H9 (cell line): ENCODE measurements around the gene ABR. TPM values are rescaled to one million over a fixed set of nuclear protein-coding genes. Genes with fewer than 3 reads are reported as not detected.
"Not testable (repeated sequence)": the region's sequence is repeated elsewhere in the genome, so short reads cannot be mapped to it uniquely, and the experiment has no call there.

Experiments used
- DNase-seq: peaks from one replicate; pipeline ENCODE4 v3.0.0-alpha.2; 2017
- H2AFZ ChIP-seq: one replicate; pipeline ENCODE4 v1.6.1; 2013; ENCODE audit warnings: mild to moderate bottlenecking, low read length, control low read depth, moderate library complexity
- H2AK5ac ChIP-seq: 2 replicates; pipeline ENCODE4 v1.6.1; 2013; ENCODE audit warnings: low read length, control low read depth, mixed read lengths; ENCODE audit not compliant: insufficient read length
- H2BK120ac ChIP-seq: one replicate; pipeline ENCODE4 v1.6.1; 2013; ENCODE audit warnings: low read depth, mild to moderate bottlenecking, low read length, control low read depth, inconsistent platforms; ENCODE audit not compliant: poor library complexity, severe bottlenecking
- H2BK12ac ChIP-seq: 2 replicates; pipeline ENCODE4 v1.6.1; 2013; ENCODE audit warnings: low read length, control low read depth, mixed read lengths, low read depth; ENCODE audit not compliant: insufficient read length
- H2BK15ac ChIP-seq: 2 replicates; pipeline ENCODE4 v1.6.1; 2013; ENCODE audit warnings: low read depth, low read length, control low read depth
- H2BK20ac ChIP-seq: one replicate; pipeline ENCODE4 v1.6.1; 2013; ENCODE audit warnings: low read depth, mild to moderate bottlenecking, low read length, control low read depth, inconsistent platforms; ENCODE audit not compliant: poor library complexity, severe bottlenecking
- H2BK5ac ChIP-seq: 2 replicates; pipeline ENCODE4 v1.6.1; 2013; ENCODE audit warnings: low read length, control low read depth, mixed read lengths; ENCODE audit not compliant: insufficient read length
- H3K14ac ChIP-seq: 2 replicates; pipeline ENCODE4 v1.6.1; 2013; ENCODE audit warnings: low read length, control low read depth; ENCODE audit not compliant: insufficient read depth
- H3K18ac ChIP-seq: 2 replicates; pipeline ENCODE4 v1.6.1; 2013; ENCODE audit warnings: low read depth, mild to moderate bottlenecking, mixed read lengths, low read length, control low read depth; ENCODE audit not compliant: insufficient read length
- H3K23ac ChIP-seq: 2 replicates; pipeline ENCODE4 v1.6.1; 2013; ENCODE audit warnings: low read length, control low read depth, mixed read lengths, low read depth; ENCODE audit not compliant: insufficient read length
- H3K23me2 ChIP-seq: 2 replicates; pipeline ENCODE4 v1.6.1; 2013; ENCODE audit warnings: low read depth, mild to moderate bottlenecking, mixed read lengths, low read length, control low read depth; ENCODE audit not compliant: insufficient read length, poor library complexity, severe bottlenecking
- H3K27ac ChIP-seq: 2 replicates; pipeline ENCODE4 v1.5.1; 2013; ENCODE audit warnings: low read length, control low read depth, mixed read lengths, low read depth; ENCODE audit not compliant: insufficient read length
- H3K27me3 ChIP-seq: 2 replicates; pipeline ENCODE4 v1.6.1; 2013; ENCODE audit warnings: low read length, control low read depth, inconsistent platforms; ENCODE audit not compliant: insufficient read depth
- H3K4ac ChIP-seq: 2 replicates; pipeline ENCODE4 v1.6.1; 2013; ENCODE audit warnings: low read depth, mild to moderate bottlenecking, control low read depth, inconsistent platforms, low read length, moderate library complexity
- H3K4me1 ChIP-seq: 2 replicates; pipeline ENCODE4 v1.6.1; 2013; ENCODE audit warnings: low read length, control low read depth, inconsistent platforms; ENCODE audit not compliant: insufficient read depth
- H3K4me2 ChIP-seq: 2 replicates; pipeline ENCODE4 v1.6.1; 2013; ENCODE audit warnings: low read length, control low read depth, mixed read lengths; ENCODE audit not compliant: insufficient read length, insufficient read depth
- H3K56ac ChIP-seq: 2 replicates; pipeline ENCODE4 v1.6.1; 2013; ENCODE audit warnings: low read depth, mild to moderate bottlenecking, mixed read lengths, low read length, control low read depth; ENCODE audit not compliant: insufficient read length
- H3K79me1 ChIP-seq: 2 replicates; pipeline ENCODE4 v1.6.1; 2013; ENCODE audit warnings: low read depth, mild to moderate bottlenecking, moderate library complexity, low read length, control low read depth, inconsistent platforms; ENCODE audit not compliant: insufficient read depth, poor library complexity, severe bottlenecking
- H3K79me2 ChIP-seq: 2 replicates; pipeline ENCODE4 v1.6.1; 2013; ENCODE audit warnings: low read length, control low read depth, inconsistent platforms; ENCODE audit not compliant: insufficient read depth
- H3K9ac ChIP-seq: 2 replicates; pipeline ENCODE4 v1.6.1; 2013; ENCODE audit warnings: low read length, control low read depth, mixed read lengths; ENCODE audit not compliant: insufficient read length; ENCODE audit errors: extremely low read depth
- H3K9me3 ChIP-seq: one replicate; pipeline ENCODE4 v1.6.1; 2013; ENCODE audit warnings: low read depth, low read length, inconsistent platforms; ENCODE audit not compliant: control insufficient read depth
- H3T11ph ChIP-seq: one replicate; pipeline ENCODE4 v1.6.1; 2013; ENCODE audit warnings: mild to moderate bottlenecking, low read length, control low read depth, inconsistent platforms
- H4K20me1 ChIP-seq: one replicate; pipeline ENCODE4 v1.6.1; 2013; ENCODE audit not compliant: control insufficient read depth, insufficient read length, insufficient read depth
- H4K5ac ChIP-seq: 2 replicates; pipeline ENCODE4 v1.6.1; 2013; ENCODE audit warnings: low read depth, mild to moderate bottlenecking, mixed read lengths, low read length, control low read depth; ENCODE audit not compliant: insufficient read length
- H4K8ac ChIP-seq: replicated peaks from 2 replicates; pipeline ENCODE4 v1.6.1; 2013; ENCODE audit warnings: low read length, control low read depth, mixed read lengths, low read depth; ENCODE audit not compliant: insufficient read length
- H4K91ac ChIP-seq: 2 replicates; pipeline ENCODE4 v1.6.1; 2013; ENCODE audit warnings: low read depth, mild to moderate bottlenecking, moderate library complexity, mixed read lengths, low read length, control low read depth; ENCODE audit not compliant: insufficient read length
- H3K27ac Mint-ChIP-seq, 3 experiments: 2 replicates in 2 of 3; 3 replicates in 1 of 3; pipeline ENCODE4 v1.8.0; 2020 to 2021; ENCODE audit warnings: mixed read lengths in 3 of 3, mild to moderate bottlenecking in 1 of 3, moderate library complexity in 1 of 3
- H3K27me3 Mint-ChIP-seq: 2 replicates; pipeline ENCODE4 v1.8.0; 2021; ENCODE audit warnings: low read depth, mild to moderate bottlenecking, moderate library complexity, mixed read lengths
- H3K36me3 Mint-ChIP-seq, 3 experiments: 2 replicates in 2 of 3; 3 replicates in 1 of 3; pipeline ENCODE4 v1.8.0; 2020 to 2021; ENCODE audit warnings: low read depth in 3 of 3, mixed read lengths in 3 of 3; ENCODE audit not compliant: insufficient read depth in 1 of 3
- H3K4me1 Mint-ChIP-seq, 2 experiments: 2 replicates each; pipeline ENCODE4 v1.8.0; 2020; ENCODE audit warnings: mixed read lengths in 2 of 2
- H3K4me3 Mint-ChIP-seq, 2 experiments: 2 replicates in 1 of 2; 3 replicates in 1 of 2; pipeline ENCODE4 v1.8.0; 2020 to 2021; ENCODE audit warnings: mild to moderate bottlenecking in 2 of 2, mixed read lengths in 2 of 2, moderate library complexity in 1 of 2
- H3K9me3 Mint-ChIP-seq, 2 experiments: 2 replicates in 1 of 2; 3 replicates in 1 of 2; pipeline ENCODE4 v1.8.0; 2020; ENCODE audit warnings: mild to moderate bottlenecking in 2 of 2, mixed read lengths in 2 of 2, moderate library complexity in 1 of 2
- WGBS: extraction: QIAGEN DNeasy Blood & Tissue Kit; methylation state at CpG from one replicate; pipeline ENCODE4 v1.1.7; 2013; ENCODE audit warnings: missing lambda C conversion rate, low lambda C conversion rate, mixed read lengths; ENCODE audit not compliant: insufficient read length; ENCODE audit errors: extremely low coverage; 5-methylcytosine and 5-hydroxymethylcytosine counted together
- total RNA-seq: library from RNA; stranded (reverse); gene quantifications from 2 replicates; pipeline ENCODE4 v1.2.1, GENCODE V29; 2021
- TF ChIP-seq, protein P1 (sequence below): fragments of 200-600 bp; sonication (generic); conservative IDR thresholded peaks from 3 replicates; pipeline ENCODE4 v1.8.0; 2021; ENCODE audit warnings: antibody characterized with exemption, mild to moderate bottlenecking

The ABR gene
- total RNA-seq, 1 experiment from 2014 or later, result 34.7 TPM

DNA sequence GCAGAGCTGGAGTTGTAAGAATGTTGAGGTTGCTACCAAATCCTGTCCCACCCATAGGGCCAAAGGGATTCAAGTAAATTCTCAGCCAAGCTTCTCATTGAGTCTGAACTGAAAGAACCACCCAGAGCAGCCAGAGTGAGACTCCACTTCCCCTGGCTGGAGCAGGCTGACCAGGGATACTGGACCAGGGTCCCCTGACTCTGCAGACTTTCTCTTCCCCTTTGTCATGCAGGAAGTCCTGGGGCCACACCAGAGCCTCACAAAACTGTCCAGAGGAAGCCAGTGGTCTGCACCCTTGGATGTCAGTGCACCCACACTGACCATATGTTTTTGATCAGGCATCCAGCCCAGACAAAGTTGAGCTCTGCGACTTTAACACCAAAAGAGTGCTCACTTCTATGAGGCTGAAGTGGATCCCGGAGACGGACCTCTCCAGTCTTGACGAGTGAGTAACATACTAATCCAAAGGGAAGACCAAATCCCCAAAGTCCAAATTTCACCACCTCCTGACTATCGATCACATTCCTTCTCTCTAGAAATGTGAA lies 204.3 kb downstream of the ABR start:
- H3K4me3 Mint-ChIP-seq, result peak overlapping the region in 1 of 2 experiments; percentile 51; a peak in 1 of 5 replicates
- H4K8ac ChIP-seq, result no peak overlapping the region
- H3K9me3 ChIP-seq, result no peaks in the 10 kb centered on the region
- H3K79me1 ChIP-seq, result peaks cover 2% of the 10 kb centered on the region
- no CpG with 5 or more reads among the region's 5 CpGs for WGBS
- TF ChIP-seq, protein P1, sequence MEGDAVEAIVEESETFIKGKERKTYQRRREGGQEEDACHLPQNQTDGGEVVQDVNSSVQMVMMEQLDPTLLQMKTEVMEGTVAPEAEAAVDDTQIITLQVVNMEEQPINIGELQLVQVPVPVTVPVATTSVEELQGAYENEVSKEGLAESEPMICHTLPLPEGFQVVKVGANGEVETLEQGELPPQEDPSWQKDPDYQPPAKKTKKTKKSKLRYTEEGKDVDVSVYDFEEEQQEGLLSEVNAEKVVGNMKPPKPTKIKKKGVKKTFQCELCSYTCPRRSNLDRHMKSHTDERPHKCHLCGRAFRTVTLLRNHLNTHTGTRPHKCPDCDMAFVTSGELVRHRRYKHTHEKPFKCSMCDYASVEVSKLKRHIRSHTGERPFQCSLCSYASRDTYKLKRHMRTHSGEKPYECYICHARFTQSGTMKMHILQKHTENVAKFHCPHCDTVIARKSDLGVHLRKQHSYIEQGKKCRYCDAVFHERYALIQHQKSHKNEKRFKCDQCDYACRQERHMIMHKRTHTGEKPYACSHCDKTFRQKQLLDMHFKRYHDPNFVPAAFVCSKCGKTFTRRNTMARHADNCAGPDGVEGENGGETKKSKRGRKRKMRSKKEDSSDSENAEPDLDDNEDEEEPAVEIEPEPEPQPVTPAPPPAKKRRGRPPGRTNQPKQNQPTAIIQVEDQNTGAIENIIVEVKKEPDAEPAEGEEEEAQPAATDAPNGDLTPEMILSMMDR, result no peak
- H2BK20ac ChIP-seq, result no peak overlapping the region
- H3K23me2 ChIP-seq, result peaks cover 18% of the 10 kb centered on the region
- no peak overlapping the region for H2AFZ ChIP-seq
- H2BK12ac ChIP-seq, result no peak overlapping the region
- no peak overlapping the region for H2BK5ac ChIP-seq
- H3T11ph ChIP-seq, result no peak overlapping the region
- no peak overlapping the region for H3K18ac ChIP-seq
- no peak overlapping the region for H2BK120ac ChIP-seq
- H4K5ac ChIP-seq, result no peak overlapping the region
- no peak for DNase-seq
- no peak overlapping the region for H3K27ac ChIP-seq
- H3K9ac ChIP-seq, result no peak overlapping the region
- H3K4me2 ChIP-seq, result no peak overlapping the region
- H3K4ac ChIP-seq, result no peak overlapping the region
- no peaks in the 10 kb centered on the region for H3K27me3 Mint-ChIP-seq
- H3K9me3 Mint-ChIP-seq, result no peaks in the 10 kb centered on the region; a peak in 1 of 5 replicates
- H3K27ac Mint-ChIP-seq, result peak overlapping the region; percentile 70 to 82 (median 70); a peak in 4 of 7 replicates
- peaks cover 45 to 52% of the 10 kb centered on the region in 2 experiments for H3K4me1 Mint-ChIP-seq
- no peak overlapping the region for H4K91ac ChIP-seq
- no peak overlapping the region for H3K14ac ChIP-seq
- peaks cover 11% of the 10 kb centered on the region for H3K4me1 ChIP-seq
- H2AK5ac ChIP-seq, result no peak overlapping the region
- no peak overlapping the region for H3K56ac ChIP-seq
- no peak overlapping the region for H3K23ac ChIP-seq
- H4K20me1 ChIP-seq, result no peaks in the 10 kb centered on the region
- no peaks in the 10 kb centered on the region for H3K27me3 ChIP-seq
- H3K36me3 Mint-ChIP-seq, result peaks cover 4 to 11% (median 10%) of the 10 kb centered on the region in 3 experiments; a peak in 6 of 7 replicates
- peaks cover 31% of the 10 kb centered on the region for H3K79me2 ChIP-seq
- no peak overlapping the region for H2BK15ac ChIP-seq

- not testable (repeated sequence) for H3T11ph ChIP-seq, H2BK20ac ChIP-seq, H3K9me3 Mint-ChIP-seq, H3K4me2 ChIP-seq, H3K27ac Mint-ChIP-seq, H3K27me3 ChIP-seq, H2AK5ac ChIP-seq, H3K9me3 ChIP-seq, H2BK12ac ChIP-seq, H2AFZ ChIP-seq, H4K8ac ChIP-seq, H2BK120ac ChIP-seq, H4K5ac ChIP-seq, H2BK5ac ChIP-seq, H3K27ac ChIP-seq, H3K79me1 ChIP-seq, H4K20me1 ChIP-seq, H3K23ac ChIP-seq, H3K56ac ChIP-seq, DNase-seq, H3K4me3 Mint-ChIP-seq, H3K18ac ChIP-seq, H3K4ac ChIP-seq, H2BK15ac ChIP-seq, H4K91ac ChIP-seq, H3K14ac ChIP-seq, H3K27me3 Mint-ChIP-seq, H3K9ac ChIP-seq
- Histone ChIP-seq H3K4me1 (peaks cover 11% of the 10 kb centered on the region), H3K23me2 (peaks cover 12% of the 10 kb centered on the region), H3K79me2 (peaks cover 34% of the 10 kb centered on the region)
- peaks cover 48 to 59% of the 10 kb centered on the region in 2 experiments for H3K4me1 Mint-ChIP-seq
- no CpG with 5 or more reads among the region's 2 CpGs for WGBS
- H3K36me3 Mint-ChIP-seq, result peaks cover 4 to 11% (median 10%) of the 10 kb centered on the region in 3 experiments; a peak in 6 of 7 replicates
These were observed 205.0 kb downstream of the ABR start for GRCh38 chr17:974778-975177.
